Measurements from ENCODE around the gene IZUMO4. TPM values are rescaled to one million over a fixed set of nuclear protein-coding genes. Genes with fewer than 3 reads are reported as not detected.

The IZUMO4 gene
- total RNA-seq, 2 donors from 2014 or later: 2.1 to 2.3 TPM

DNA sequence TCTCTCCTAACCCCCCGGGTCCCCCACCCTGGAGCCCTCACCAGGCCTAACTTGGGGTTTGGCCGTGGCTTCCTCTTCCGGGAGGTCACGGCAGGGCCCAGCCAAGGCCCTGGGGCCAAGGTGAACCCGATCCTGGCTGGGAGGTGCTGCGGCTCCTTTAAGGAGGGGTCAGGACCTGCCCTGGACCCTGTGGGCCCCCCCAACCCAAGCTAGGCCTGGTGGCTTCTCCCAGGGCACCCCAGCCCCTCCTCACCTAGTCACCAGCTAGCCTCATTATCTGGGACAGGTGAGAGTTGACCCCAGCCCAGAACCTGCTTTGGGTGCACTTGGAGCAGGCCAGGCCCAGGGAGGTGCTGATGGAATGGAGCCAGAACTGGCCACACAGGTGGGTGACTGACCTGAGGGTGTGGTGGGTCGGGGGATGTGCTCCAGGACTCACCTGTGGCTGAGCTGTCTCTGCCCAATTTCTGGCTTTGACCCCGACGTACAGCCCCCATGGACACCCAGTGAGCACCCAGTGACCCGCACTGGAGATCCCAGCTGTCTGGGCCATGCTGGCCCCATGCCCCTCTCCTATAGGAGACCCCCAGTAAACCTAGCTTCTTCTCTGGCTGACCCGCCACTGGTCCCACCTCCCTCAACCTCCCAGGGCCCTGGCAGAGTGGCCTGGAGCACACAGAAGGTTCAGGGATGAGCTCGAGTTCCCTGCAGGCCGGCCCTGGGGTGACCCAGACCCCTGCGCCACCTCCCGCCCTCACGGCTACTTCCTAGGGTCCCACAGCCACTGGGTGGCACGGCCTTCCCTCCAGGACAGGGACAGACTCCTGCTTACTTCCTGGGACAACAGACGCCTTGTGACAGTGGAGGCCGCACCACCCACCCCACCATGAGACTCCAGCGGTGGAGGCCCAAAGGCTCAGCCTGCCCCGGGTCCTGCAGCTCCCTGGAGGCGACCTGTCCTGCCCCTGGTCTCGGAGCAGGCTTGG lies 38.9 kb upstream of the IZUMO4 start:
- intact Hi-C loops (cut with DNase I, micrococcal nuclease): no loop called here
- no peak for ATAC-seq

DNA sequence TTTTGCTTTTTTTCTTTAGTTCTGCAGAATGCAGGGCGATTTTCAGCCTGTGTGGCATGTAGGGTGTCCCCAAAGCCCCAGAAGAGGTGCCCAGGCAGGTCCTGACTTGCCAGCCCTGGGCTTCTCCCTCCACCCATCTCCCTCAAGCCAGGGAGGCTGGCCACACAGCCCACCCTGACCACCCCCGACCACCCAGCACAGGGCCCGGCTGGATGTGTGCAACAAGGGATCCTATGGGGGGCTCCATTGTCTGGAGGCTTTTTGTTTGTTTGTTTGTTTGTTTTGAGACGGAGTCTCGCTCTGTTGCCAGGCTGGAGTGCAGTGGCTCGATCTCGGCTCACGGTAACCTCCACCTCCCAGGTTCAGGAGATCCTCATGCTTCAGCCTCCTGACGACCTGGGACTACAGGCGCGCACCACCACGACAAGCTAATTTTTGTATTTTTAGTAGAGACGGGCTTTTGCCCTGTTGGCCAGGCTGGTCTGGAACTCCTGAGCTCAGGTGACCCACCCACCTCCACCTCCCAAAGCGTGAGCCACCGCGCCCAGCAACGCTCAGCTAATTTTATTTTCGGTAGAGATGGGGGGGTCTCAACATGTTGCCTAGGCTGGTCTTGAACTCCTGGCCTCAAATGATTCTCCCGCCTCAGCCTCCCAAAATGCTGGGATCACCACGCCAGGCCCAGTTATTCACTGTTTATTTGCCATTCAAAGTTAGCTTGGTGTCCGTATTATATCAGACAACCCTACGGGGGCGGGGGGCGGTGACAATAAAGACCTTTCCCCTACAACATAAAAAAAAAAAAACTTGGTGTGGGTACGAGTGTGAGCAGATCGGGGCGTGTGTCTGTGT lies 37.9 kb upstream of the IZUMO4 start:
- intact Hi-C loops (cut with DNase I, micrococcal nuclease): no loop called here
- ATAC-seq (no peak), DNase-seq (no peak)

More for the DNA sequence above, 38.9 kb upstream of the IZUMO4 start:
- DNase-seq: no peak

DNA sequence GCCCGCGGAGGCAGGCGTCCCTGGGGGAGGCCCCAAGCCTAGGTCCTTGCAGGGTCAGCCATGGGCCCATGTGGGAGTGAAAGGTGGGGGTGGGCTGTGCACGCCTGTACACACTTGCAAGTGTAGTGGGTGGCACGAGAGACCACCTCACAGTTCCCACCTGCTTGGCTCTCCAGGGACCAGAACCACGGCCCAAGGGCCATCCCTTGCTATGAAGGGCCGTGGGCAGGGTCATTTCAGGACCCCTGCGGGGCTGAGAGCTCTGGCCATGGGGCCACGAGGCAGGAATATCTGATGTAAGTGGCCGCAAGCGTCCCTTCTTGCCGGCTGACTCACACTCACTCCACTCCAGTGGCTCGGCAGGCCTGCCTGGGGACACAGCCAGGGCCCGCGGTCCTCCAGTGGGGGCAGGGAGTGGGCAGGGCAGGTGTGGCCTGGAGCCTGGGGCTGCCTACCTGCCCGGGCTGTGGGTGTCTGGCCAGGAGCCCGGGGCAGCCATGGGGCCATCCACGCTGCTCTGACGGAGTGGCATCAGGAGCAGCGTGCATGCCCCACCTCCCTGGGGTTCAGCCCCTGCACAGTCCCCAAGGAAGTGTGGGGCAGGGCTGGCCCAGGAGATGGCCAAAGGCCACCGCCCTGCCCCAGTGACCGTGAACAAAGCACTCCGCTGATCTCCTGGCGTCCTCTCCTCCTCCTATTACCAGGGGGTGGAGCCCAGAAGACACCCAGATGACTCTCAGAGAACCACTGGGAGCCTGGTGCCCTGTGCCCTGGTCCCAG lies 37.1 kb upstream of the IZUMO4 start:
- ATAC-seq (peak; percentile 66), DNase-seq (peak; percentile 85 to 94)
- intact Hi-C loops (cut with DNase I, micrococcal nuclease): no loop called here

DNA sequence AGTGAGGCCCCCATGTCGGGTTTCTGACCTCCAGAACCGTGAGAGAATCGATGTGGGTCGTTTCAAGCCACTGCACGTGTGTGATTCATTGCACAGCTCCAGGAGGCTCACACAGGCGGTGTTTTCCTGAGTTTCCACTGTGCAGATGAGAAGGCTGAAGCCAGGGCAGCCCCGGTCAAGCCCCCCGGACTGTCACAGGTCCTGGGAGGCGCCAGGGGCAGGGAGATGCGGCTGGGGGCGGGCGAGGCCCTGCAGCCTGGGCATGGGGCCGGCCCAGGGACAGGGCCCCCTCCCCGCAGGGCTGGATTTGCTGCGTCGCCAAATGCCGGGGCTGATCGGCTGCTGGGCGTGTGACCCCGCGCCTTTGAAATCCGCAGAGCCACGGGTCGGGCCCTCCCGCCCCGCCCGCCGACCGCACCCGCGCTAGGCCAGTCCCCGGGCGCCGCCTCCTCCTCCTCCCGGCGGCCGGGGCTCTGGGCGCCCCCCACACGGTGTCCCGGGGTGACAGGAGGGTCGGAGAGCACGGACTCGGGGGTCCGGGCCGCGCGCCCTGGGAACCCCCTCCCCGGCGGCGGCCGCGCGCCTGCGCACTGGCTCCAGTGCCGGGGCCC lies 35.7 kb upstream of the IZUMO4 start:
- intact Hi-C loops (cut with DNase I, micrococcal nuclease): no loop called here
- DNase-seq: peak; percentile 75 to 82
- ATAC-seq: peak; percentile 59

DNA sequence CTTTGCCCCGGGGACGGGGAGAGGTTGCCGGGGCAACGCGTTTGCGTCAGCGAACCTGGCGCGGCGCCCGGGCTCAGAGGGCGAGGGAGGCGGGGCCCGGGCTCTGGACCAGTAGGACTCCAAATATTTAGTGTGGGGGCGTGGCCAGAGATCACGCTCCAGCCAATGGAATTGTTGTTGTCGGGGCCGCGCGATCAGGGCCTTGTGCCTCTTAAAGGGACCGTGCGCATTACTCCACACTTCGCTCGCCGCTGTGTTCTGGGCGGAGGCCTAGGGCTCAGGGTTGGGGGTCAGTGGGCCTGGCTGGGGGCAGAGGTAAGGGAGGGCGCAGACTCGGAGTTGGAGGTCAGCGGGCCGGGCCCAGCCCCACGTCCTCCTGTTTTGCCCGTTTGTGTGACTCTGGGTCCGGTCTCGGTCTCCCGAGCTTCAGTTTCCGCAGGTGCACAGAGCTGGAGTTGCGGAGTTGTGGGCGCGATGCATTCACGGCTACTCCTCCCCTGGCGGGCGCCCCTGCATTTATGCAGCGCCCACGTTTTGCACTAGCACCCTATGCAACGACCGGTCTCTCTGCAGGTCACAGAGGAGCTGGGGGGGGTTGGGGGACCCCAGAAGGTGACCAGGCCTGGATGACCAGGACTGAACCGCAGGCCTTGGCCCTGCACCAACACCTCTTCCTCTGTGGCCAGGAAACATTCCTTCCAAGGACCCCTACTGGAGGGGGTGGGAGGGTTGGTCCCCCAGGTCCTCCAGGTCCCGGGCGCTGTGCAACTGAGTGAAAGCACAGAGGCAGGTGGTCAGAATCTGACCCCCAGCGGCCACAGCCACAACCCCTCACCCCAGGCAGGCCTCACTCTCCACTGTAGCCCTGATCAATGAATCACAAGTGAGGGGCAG lies 35.0 kb upstream of the IZUMO4 start:
- peak; percentile 68 for ATAC-seq

DNA sequence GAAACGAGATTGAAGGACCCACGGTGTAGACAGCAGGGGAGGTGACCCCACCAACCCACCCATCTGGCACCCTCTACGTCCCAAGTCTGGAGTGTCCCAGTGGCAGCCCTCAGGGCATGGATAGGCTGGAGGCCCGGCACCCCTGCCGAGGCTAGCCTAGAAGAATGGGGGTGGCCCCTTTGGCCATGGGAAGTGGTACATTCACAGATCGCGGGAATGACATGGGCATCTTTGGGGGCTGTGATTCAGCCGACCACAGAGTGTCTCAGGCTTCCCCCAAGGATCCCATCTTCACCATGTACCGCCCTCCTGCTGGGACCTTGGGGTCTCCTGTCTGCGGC lies 34.4 kb upstream of the IZUMO4 start:
- DNase-seq (no peak), ATAC-seq (no peak)
- intact Hi-C loops (cut with DNase I, micrococcal nuclease): no loop called here

More for the DNA sequence above, 35.0 kb upstream of the IZUMO4 start:
- peak; percentile 99 to 100 for DNase-seq
- intact Hi-C loops (cut with DNase I, micrococcal nuclease): no loop called here

DNA sequence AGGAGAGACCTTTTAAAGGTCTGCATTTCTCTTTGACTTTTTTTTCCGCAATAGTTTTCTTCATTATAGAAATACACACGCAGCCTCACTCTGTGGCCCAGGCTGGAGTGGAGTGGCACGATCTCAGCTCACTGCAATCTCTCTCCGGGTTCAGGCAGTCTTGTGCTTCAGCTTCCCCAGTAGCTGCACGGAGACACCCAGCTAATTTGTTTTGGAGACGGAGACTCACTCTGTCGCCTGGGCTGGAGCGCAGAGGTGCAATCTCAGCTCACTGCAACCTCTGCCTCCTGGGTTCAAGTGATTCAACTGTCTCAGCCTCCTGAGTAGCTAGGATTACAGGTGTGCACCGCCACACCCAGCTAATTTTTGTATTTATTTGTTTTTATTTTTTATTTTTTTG lies 33.9 kb upstream of the IZUMO4 start:
- intact Hi-C loops (cut with DNase I, micrococcal nuclease): no loop called here
- ATAC-seq (no peak), DNase-seq (no peak)

DNA sequence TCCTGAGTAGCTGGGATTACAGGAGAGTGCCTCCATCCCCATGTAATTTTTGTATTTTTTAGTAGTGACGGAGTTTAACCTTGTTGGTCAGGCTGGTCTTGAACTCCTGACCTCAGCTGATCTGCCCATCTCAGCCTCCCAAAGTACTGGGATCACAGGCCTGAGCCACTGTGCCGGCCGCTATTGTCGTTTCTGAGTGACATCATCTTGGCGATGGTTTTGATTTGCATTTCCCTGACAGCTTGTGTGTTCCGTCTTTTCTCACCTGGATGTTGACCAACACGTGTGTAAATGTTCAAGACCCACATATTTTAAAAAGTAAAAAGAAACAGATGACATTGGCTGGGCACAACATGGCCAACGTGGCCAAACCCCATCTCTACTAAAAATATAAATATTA lies 32.9 kb upstream of the IZUMO4 start:
- intact Hi-C loops (cut with DNase I, micrococcal nuclease): no loop called here
- DNase-seq (no peak), ATAC-seq (no peak)

DNA sequence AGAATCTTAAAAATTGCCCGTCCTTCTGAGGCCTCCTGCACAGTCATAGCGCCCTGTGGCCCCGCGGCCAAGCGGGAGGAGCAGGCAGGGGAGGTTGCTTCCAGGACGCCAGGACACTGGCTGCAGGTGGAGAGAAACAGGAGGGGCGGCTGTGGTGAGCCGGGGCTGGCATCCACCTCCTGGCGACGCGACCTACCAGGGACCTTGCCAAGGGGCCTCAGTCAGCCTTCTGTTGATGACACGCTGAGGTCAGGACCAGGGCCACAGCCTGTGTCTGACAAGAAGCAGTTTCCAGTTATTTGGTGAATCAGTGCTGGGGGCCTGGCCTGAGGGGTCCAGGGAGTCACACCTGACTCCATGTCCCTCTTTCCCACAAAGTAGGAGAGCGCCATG lies 32.3 kb upstream of the IZUMO4 start:
- intact Hi-C loops (cut with DNase I, micrococcal nuclease): no loop called here
- DNase-seq: peak in 1 of 2 donors; percentile 19

DNA sequence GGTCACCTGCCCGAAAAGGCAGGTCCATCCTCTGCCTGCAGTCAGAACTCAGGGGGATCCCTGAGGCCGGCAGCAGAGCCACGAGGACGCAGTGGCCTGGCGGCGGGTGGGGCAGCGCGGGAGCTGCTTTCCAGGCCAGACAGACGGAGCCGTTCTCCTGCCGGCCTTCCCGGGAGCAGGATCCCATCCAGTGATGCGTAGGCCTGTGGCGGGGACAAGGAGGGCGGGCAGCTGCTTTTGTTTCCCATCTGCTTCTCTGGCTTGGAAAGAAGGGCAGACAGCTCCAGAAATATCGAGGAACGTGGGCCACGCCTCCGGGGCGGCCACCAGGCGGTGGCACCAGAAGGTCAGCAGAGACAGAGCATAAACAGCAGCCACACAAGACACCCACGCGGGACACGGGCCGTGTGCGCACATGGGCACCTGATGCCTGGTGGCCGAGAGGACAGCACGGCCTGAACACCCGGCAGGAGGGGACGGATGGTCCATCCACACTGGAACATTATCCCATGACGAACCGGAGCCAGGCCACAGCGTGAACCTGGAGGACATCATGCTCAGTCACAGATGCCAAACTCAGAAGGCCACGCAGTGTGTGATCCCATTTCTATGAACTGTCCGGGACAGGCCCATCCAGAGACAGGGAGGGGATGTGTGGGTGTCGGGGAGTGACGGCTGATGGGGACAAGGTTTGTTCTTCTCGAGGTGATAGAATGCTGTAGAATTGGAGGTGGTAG lies 31.8 kb upstream of the IZUMO4 start:
- intact Hi-C loops (cut with DNase I, micrococcal nuclease): no loop called here
- ATAC-seq (no peak), DNase-seq (peak in 1 of 2 donors; percentile 42)

More for the DNA sequence above, 32.3 kb upstream of the IZUMO4 start:
- ATAC-seq: no peak

DNA sequence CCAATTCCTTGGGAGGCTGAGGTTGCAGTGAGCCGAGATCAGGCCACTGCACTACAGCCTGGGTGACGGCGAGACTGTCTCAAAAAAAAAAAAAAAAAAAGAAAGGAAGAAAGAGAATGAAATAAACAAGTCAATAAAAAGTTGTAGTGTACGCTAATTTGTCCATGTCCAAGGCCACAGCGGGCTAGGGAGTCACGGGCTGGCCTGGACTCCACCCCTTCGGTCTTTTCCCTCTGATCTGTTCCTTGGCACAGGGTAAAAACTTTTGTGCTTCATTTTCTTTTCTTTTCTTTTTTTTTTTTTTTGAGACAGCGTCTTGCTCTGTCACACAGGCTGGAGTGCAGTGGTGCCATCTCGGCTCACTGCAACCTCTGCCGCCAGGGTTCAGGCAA lies 26.3 kb upstream of the IZUMO4 start:
- intact Hi-C loops (cut with DNase I, micrococcal nuclease): no loop called here
- peak; percentile 69 for ATAC-seq
- peak in 1 of 2 donors; percentile 55 for DNase-seq

DNA sequence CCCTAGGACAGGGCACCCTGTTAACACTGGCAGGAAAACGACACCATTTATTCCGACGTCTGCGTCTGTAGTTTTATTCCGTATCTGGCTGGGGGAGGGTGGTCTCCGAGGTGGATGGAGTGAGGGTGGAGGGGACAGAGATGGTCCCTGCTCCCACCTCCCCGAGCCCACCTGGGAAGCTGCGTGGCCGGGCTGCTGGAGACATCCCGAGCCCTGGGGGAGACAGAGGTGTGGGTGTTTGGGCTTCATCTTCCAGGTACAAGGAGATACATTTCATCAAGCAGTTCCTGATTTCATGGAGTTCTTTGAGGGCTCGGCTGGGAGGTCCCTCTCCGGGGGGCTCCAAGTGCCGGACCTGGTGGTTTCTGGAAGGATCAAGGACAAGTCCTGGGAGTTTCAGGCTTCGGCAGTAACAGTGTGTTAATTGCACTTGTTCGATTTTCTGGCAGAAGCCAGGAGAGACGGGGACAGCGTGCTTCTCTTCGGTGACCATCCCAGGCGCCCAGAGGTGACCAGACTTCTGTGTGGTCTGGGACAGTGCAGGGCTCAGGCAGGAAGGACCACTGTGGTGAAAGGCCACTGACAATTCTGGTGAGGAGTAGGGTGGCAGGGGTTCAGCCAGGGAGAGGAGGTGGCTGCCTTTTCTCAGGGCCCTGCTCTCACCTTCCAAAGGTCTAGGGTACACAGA lies 25.6 kb upstream of the IZUMO4 start:
- intact Hi-C loops (cut with DNase I, micrococcal nuclease): no loop called here
- no peak for DNase-seq
- ATAC-seq: no peak

DNA sequence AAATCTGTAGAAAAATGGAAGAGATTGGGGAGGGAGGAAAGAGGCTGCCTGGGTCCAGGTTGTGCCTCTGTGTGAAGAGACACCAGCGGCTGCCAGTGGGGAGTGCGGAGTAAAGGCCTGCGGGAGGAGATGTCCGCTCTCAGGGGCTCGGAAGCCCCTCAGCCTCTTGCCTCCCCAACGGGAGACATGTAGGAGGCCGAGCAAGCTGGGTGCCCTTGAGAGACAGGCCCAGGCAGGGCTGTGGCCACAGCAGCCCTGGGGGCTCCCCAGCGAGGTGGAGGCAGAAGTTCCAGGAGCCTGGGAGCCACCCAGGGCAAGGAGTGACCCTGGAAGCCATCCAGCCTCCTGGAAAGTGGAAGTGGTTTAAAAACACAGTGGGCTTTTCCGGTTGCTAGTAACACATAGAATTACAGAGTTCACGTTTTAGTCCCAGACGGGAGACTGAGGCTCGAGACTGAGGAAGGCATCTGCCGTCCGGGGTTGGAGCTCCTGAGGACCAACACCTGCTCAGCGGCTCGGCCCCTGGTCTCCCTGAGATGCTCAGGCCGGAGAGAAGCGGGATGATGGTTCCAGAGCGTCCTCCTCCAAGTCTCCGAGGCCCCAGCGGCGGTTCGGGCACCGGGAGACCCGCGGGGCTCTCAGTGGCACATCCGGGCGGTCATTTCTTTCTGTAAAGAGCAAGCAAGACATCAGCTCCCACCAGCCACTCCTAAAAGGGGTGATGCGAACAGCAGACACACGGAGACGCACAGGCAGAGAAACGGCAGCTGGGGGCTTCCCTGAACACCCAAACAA lies 23.8 kb upstream of the IZUMO4 start:
- no peak for DNase-seq
- intact Hi-C loops (cut with DNase I, micrococcal nuclease): no loop called here
- ATAC-seq: no peak

DNA sequence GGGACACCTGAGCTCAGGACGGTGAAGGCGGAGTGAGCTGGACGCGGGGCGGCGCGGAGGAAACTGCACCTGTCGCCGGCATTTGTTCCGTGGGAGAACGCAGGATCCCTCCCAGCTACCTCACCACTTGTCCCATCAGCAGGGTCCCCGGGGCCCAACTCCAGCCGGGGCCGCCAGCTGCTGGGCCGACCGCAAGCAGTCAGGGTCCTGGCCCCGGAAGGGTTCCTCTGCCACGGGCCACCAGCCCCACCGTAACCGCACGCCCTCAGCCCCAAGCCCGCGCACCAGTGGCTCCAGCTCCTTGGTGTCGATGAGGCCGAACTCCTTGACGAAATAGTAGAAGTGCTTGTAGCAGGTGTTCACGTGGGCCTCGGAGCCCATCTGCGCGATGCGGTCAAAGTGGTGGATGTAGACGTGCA lies 20.2 kb upstream of the IZUMO4 start:
- ATAC-seq (no peak), DNase-seq (no peak)
- intact Hi-C loops (cut with DNase I, micrococcal nuclease): no loop called here

DNA sequence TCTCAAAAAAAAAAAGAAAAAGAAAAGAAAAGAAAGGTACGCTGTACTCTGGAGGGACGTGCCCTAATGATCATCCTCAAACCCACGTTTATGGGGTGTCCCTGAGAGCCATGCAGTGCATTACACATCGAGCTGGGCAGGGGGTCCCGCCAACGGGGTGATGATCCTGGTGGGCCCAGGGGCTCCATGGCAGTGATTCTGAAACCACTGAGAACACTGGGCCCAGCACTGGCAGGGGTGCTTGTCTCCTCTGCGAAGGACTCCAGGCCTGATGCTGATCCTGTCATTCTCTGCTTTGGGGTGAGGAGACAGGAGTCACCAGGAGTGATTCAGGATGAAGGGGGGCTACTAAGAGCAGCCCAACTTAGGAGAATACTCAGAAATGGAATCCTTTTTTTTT lies 19.3 kb upstream of the IZUMO4 start:
- intact Hi-C loops (cut with DNase I, micrococcal nuclease): no loop called here
- no peak for DNase-seq
- ATAC-seq: no peak
